HL-60 (cell line): ENCODE measurements around the gene OFD1.

Experiments used
- CTCF ChIP-seq: IDR thresholded peaks from one replicate; pipeline ENCODE4 v1.5.1; 2011; ENCODE audit warnings: low read length, control low read depth, inconsistent platforms; ENCODE audit not compliant: insufficient read depth
- GABPA ChIP-seq: IDR thresholded peaks from 2 replicates; pipeline ENCODE4 v1.6.1; 2012; ENCODE audit warnings: low read depth
- POLR2AphosphoS5 ChIP-seq: IDR thresholded peaks from 2 replicates; pipeline ENCODE4 v1.6.1; 2012; ENCODE audit warnings: low read depth
- REST ChIP-seq: IDR thresholded peaks from 2 replicates; pipeline ENCODE4 v1.6.1; 2012; ENCODE audit warnings: low read depth; ENCODE audit not compliant: insufficient replicate concordance

GRCh38 chrX:13764281-13764680, 29.7 kb downstream of the OFD1 start:
- no peak for TF ChIP-seq CTCF
- no peak for TF ChIP-seq REST
- no peak for TF ChIP-seq POLR2AphosphoS5
- TF ChIP-seq GABPA: no peak
